MM.1S (cell line): Measurements from ENCODE around the gene RGL4.

ENCODE experiments used
- EZH2 ChIP-seq: fragments of 300-600 bp; sonication (generic); optimal IDR thresholded peaks from 2 replicates; pipeline ENCODE3; 2017; ENCODE audit warnings: low read depth, mild to moderate bottlenecking, antibody characterized with exemption, low read length, mixed read lengths
- EZH2phosphoT487 ChIP-seq: fragments of 300-600 bp; sonication (generic); IDR thresholded peaks from 2 replicates; pipeline ENCODE4 v1.6.1; 2018; ENCODE audit warnings: antibody characterized with exemption, low read length
- TF ChIP-seq, protein P1 (sequence below): fragments of 300-600 bp; sonication (generic); IDR thresholded peaks from 2 replicates; pipeline ENCODE4 v1.5.1; 2016; ENCODE audit warnings: antibody characterized with exemption, low read length, mixed read lengths

DNA sequence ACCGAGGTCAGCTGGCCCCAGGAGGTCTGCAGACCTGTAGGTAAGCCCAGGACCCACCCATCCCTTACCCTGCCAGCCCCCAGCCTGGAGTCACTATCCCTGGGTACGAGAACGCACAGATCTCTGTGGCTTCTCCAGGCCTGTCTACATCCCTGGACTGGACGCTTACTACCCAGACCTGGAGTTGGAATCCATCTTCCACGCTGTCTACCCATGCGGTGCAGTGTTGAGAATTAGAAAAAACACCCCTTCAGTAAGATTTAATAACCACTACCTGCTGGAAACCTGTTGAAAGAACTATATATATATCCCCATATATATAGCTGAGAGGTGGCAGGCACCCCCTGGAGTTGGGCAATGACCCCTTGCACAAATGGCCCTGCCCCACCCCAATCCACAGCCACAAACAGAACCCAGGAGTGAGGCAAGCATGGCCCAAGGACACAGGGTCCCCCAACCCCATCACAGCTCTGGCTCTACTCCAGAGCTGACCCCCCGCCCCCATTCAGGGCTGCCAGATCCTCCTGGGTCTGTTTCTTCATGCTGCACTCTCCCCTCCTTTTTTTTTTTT, 17.7 kb upstream of the RGL4 start:
- TF ChIP-seq, protein P1, sequence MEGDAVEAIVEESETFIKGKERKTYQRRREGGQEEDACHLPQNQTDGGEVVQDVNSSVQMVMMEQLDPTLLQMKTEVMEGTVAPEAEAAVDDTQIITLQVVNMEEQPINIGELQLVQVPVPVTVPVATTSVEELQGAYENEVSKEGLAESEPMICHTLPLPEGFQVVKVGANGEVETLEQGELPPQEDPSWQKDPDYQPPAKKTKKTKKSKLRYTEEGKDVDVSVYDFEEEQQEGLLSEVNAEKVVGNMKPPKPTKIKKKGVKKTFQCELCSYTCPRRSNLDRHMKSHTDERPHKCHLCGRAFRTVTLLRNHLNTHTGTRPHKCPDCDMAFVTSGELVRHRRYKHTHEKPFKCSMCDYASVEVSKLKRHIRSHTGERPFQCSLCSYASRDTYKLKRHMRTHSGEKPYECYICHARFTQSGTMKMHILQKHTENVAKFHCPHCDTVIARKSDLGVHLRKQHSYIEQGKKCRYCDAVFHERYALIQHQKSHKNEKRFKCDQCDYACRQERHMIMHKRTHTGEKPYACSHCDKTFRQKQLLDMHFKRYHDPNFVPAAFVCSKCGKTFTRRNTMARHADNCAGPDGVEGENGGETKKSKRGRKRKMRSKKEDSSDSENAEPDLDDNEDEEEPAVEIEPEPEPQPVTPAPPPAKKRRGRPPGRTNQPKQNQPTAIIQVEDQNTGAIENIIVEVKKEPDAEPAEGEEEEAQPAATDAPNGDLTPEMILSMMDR, result no peak
- TF ChIP-seq EZH2, result no peak
- TF ChIP-seq EZH2phosphoT487, result no peak
